HG02970 (cell line): ENCODE measurements around the gene GFOD2.

Experiments
- ATAC-seq: cut with Tn5 transposase; IDR thresholded peaks from one replicate; pipeline ENCODE4 v1.9.1; 2021; ENCODE audit warnings: mild to moderate bottlenecking, moderate library complexity, moderate number of reproducible peaks; ENCODE audit not compliant: unreplicated experiment, low FRiP score

The GFOD2 gene

DNA sequence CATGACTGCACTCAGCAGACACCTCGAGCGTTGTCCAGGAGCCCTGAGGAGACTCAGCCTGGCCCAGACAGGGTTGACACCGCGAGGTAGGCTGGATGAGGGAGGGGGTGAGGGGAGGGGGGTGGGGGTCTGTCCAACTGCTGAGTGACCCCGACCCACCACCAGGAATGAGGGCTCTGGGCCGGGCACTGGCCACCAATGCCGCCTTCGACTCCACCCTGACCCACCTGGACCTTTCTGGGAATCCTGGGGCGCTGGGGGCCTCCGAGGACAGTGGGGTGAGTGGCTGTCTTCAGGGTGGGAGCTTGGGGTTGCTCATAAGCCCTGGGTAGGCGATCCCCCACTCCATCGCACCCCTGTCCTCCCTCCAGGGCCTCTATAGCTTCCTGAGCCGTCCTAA lies 71.4 kb downstream of the GFOD2 start:
- ATAC-seq = no peak

DNA sequence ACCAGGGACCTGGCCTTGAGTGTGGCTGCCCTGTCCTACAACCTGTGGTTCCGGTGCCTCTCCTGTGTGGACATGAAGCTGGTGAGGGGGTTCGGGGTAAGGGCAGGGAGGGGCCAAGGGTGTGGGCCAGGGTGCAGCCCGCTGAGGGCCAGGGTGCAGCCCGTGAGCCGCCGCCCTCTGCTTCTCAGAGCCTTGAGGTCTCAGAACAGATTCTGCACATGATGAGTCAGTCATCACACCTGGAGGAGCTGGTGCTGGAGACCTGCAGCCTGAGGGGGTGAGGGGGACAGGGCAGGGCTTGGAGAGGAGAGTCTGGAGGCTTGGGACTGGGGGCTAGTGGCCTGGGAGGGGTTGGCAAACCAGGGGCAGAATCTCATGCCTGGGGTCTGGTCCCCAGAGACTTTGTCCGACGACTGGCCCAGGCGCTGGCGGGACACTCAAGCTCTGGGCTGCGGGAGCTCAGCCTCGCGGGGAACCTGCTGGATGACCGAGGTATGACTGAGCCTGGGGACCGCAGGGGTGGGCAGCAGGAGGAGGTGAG lies 71.9 kb downstream of the GFOD2 start:
- ATAC-seq = no peak

GRCh38 chr16:67645397-67646121 lies 73.6 kb downstream of the GFOD2 start:
- ATAC-seq = no peak

- ATAC-seq = no peak
Observed at GRCh38 chr16:67644038-67644437, 75.1 kb downstream of the GFOD2 start.

DNA sequence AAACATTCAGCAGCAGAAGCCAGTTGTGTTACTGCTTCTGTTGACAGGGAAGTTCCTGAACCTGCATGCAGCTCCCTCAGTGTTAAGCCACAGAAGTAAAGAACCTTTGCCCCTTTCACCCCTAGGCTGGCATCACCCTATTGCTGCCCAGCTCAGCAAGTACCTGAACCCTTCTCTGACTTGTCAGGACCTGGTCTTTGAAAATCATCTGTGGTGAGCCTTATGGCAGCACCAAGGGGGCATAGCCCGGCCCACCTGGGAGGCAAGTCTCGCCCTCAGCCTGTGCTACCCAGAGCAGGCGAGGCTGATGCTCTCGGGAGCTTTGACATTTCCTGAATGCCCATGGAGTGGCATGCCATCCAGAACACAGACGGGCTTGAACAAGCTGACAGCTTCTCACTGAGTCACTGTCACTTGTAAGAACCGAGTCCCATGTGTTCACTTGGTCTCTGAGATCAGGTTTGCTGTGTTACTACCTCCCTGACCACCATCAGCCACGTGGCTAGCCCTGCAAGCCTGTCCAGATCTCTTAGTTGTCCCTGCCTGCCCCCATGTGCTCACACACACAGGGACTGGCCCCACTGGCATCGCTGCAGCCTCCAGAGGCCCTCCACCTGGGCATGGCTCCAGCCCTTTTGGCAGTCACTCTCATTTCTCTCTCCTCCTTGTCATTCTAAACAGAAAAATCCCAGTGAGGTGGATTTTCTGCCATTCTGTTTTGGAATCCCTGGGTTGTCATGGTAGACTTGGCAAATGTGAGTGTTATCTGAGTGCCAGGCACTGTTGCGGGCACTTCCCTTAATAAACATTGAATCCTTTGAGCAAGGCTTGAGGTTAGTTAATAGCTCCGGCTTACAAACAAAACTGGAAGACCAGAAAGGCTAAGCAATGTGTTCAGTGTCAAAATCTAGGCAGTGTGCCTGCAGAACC lies 77.1 kb downstream of the GFOD2 start:
- ATAC-seq = no peak

DNA sequence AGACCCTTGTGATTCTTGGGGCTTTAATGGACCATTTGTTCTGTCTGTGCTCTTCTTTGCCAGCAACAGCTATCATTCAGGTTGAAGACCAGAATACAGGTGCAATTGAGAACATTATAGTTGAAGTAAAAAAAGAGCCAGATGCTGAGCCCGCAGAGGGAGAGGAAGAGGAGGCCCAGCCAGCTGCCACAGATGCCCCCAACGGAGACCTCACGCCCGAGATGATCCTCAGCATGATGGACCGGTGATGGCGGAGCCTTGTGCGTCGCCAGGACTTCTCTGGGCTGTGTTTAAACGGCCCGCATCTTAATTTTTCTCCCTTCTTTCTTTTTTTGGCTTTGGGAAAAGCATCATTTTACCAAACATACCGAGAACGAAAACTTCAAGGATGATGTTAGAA lies 81.5 kb downstream of the GFOD2 start:
- no peak for ATAC-seq

DNA sequence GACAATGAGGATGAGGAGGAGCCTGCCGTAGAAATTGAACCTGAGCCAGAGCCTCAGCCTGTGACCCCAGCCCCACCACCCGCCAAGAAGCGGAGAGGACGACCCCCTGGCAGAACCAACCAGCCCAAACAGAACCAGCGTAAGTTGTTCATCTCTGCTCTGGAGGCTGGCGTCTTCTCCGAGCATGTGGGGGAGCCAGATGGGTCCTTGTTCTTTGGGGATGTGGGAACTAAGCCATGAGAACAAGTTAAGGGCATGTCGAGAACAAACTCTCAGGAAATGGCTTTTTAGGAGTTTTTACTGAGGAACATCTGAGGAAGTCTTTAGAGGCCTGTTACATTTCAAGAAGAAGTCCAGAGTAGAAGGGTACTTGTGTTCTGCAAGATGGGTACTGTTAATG lies 82.4 kb downstream of the GFOD2 start:
- ATAC-seq = no peak

DNA sequence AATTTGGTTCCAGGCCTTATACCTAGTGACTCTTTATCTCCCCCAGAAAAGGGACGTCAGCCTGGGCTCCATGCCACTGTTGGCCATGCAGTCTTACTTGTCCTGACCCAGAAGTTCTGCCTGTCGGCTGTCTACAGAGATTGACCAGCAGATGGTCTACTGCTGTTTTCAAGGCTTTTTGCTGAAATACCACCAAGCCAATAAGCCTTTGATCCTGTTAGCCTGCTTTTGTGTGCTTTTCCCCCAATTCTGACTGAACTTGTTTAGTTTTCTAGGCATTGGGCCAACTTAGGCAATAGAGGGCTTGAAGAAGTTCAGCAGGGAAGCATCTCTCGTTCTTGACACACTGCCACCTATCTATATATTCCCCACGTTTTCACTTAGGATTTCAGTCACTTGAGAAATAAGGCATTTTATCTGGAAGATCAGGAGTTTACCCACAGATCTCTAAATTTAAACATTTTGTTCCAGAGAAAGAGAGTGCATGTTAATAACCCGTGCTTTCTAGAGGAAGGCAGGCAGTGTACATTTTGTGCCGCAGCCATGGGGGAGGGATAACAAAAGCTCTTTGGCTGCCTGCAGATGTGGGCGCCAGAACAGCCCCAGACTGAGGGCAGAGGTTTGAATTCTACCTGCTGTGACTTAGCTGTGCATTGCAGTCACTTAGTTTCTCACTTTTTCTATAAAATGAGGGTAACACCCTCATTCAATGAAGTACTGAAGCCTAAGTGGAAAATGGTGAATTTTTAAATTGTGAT lies 86.5 kb downstream of the GFOD2 start:
- no peak for ATAC-seq

- no peak for ATAC-seq
Observed at GRCh38 chr16:67628216-67628615, 90.9 kb downstream of the GFOD2 start.
